ENCODE data around the gene USP53.

GRCh38 chr4:119204916-119205315 lies 7.6 kb upstream of the USP53 start:
- TF ChIP-seq YY1 (IDR thresholded peaks at IDR 0.05; ENCODE audit: insufficient read depth, insufficient read length) (no peak), ZNF274 (IDR thresholded peaks at IDR 0.05; ENCODE audit: low read depth, low read length) (no peak), SUZ12 (IDR thresholded peaks at IDR 0.05; ENCODE audit: extremely low read depth, insufficient read depth, insufficient read length) (no peak)
